Endothelial cell of umbilical vein (primary cell): ENCODE data around the gene MAP4K1. TPM values are rescaled to one million over a fixed set of nuclear protein-coding genes. Genes with fewer than 3 reads are reported as not detected.
"Not testable (repeated sequence)": the region's sequence is repeated elsewhere in the genome, so short reads cannot be mapped to it uniquely, and the experiment has no call there.

Source experiments
- BruUV-seq: library from RNA; stranded (reverse); fragments of 400-500 nt; replicated peaks from 2 replicates; lab custom pipeline; 2021; lab: Mats Ljungman, UMichigan
- CTCF ChIA-PET: fragments of 300-600, 350-600 bp; sonication (Branson Sonifier 250); formaldehyde crosslinking; loops from one replicate; lab custom pipeline; 2021; ENCODE audit warnings: antibody characterized with exemption, inconsistent platforms; lab: Charles Lee
- POLR2A ChIA-PET: fragments of 300-600, 350-600 bp; sonication (Branson Sonifier 250); formaldehyde crosslinking; loops from one replicate; lab custom pipeline; 2021; ENCODE audit warnings: antibody characterized with exemption, inconsistent platforms; lab: Charles Lee
- DNase-seq: peaks from one replicate; pipeline ENCODE4 v3.0.0-alpha.2; 2011; ENCODE audit warnings: low read depth, low spot score
- FAIRE-seq: peaks from 2 replicates; lab custom pipeline; 2011; peaks lifted over from hg19 to GRCh38; lab: Jason Lieb, UNC
- H2AFZ ChIP-seq: 2 replicates; pipeline ENCODE4 v1.6.0; 2012; ENCODE audit warnings: low read depth, low read length, control low read depth, inconsistent platforms
- H3K27ac ChIP-seq: 2 replicates; pipeline ENCODE4 v1.5.1; 2011; ENCODE audit warnings: low read depth, mild to moderate bottlenecking, control low read depth, low read length, moderate library complexity; ENCODE audit not compliant: insufficient read depth
- H3K27me3 ChIP-seq, 2 experiments: 2 replicates each; pipeline versions ENCODE4 v1.6.0 to v1.6.1; 2011; ENCODE audit warnings: low read length in 2 of 2, mixed read lengths in 1 of 2; ENCODE audit not compliant: control insufficient read depth in 2 of 2, insufficient read depth in 2 of 2
- H3K36me3 ChIP-seq, 2 experiments: 2 replicates in 1 of 2; 3 replicates in 1 of 2; pipeline ENCODE4 v1.5.1; 2011; ENCODE audit warnings: low read length in 2 of 2, mild to moderate bottlenecking in 1 of 2, moderate library complexity in 1 of 2; ENCODE audit not compliant: control insufficient read depth in 2 of 2, insufficient read depth in 2 of 2; ENCODE audit errors: extremely low read depth in 1 of 2
- H3K4me1 ChIP-seq: 3 replicates; pipeline ENCODE4 v1.5.1; 2011; ENCODE audit warnings: mild to moderate bottlenecking, low read length; ENCODE audit not compliant: control insufficient read depth, insufficient read depth; ENCODE audit errors: extremely low read depth
- H3K4me2 ChIP-seq: 2 replicates; pipeline ENCODE4 v1.6.1; 2011; ENCODE audit warnings: low read length, control low read depth, mixed read lengths; ENCODE audit not compliant: insufficient read depth
- H3K4me3 ChIP-seq, 3 experiments: fragments of 200-600 bp in 1 of 3; sonication (generic), shearing (Covaris generic) in 1 of 3; replicated peaks in 1 of 3; 2 replicates each; pipeline ENCODE4 v1.5.1; 2011 to 2016; ENCODE audit warnings: control low read depth in 3 of 3, low read length in 3 of 3, mild to moderate bottlenecking in 2 of 3, inconsistent platforms in 1 of 3, low read depth in 1 of 3, moderate library complexity in 1 of 3; ENCODE audit not compliant: insufficient read depth in 1 of 3
- H3K79me2 ChIP-seq: 2 replicates; pipeline ENCODE4 v1.6.0; 2012; ENCODE audit warnings: low read length, inconsistent platforms; ENCODE audit not compliant: control insufficient read depth, insufficient read depth
- H3K9ac ChIP-seq: replicated peaks from 2 replicates; pipeline ENCODE3; 2011; ENCODE audit warnings: low read length, control low read depth; ENCODE audit not compliant: insufficient read depth; ENCODE audit errors: extremely low read depth
- H3K9me1 ChIP-seq: replicated peaks from 3 replicates; pipeline ENCODE4 v1.6.0; 2011; ENCODE audit warnings: mild to moderate bottlenecking, low read length; ENCODE audit not compliant: control insufficient read depth, insufficient read depth; ENCODE audit errors: extremely low read depth
- H3K9me3 ChIP-seq: replicated peaks from 2 replicates; pipeline ENCODE4 v1.5.1; 2012; ENCODE audit warnings: low read length, inconsistent platforms; ENCODE audit not compliant: control insufficient read depth, insufficient read depth
- H4K20me1 ChIP-seq: replicated peaks from 2 replicates; pipeline ENCODE3; 2011; ENCODE audit warnings: mild to moderate bottlenecking, low read length; ENCODE audit not compliant: control insufficient read depth, insufficient read depth; ENCODE audit errors: extremely low read depth
- EZH2 ChIP-seq: IDR thresholded peaks from 2 replicates; pipeline ENCODE4 v1.6.1; 2012; ENCODE audit warnings: borderline replicate concordance, low read depth, mild to moderate bottlenecking, moderate library complexity, low read length, inconsistent platforms; ENCODE audit not compliant: severe bottlenecking
- FOS ChIP-seq: IDR thresholded peaks from 2 replicates; pipeline ENCODE4 v1.6.1; 2011; ENCODE audit warnings: mild to moderate bottlenecking, low read length, moderate library complexity, borderline replicate concordance; ENCODE audit not compliant: insufficient read depth
- GATA2 ChIP-seq: IDR thresholded peaks from 2 replicates; pipeline ENCODE4 v1.7.0; 2011; ENCODE audit warnings: low read depth, mild to moderate bottlenecking, moderate library complexity, mixed read lengths, low read length; ENCODE audit not compliant: insufficient read length, insufficient read depth
- dilution Hi-C: fragments of 300-500 bp; cut with MboI; formaldehyde crosslinking; loops from one replicate; pipeline ENCODE4 v1.15.0; 2019; ENCODE audit warnings: low sequenced_read_pairs; ENCODE audit not compliant: extremely low pct_ligation_motif_present
- intact Hi-C: fragments of 100-400 bp; cut with micrococcal nuclease; formaldehyde crosslinking; loops from one replicate; pipeline ENCODE4 v1.10.0; 2022
- polyA plus RNA-seq, 4 experiments: library from polyadenylated mRNA; depleted of rRNA in 3 of 4; stranded (reverse) in 3 of 4; unstranded in 1 of 4; fragments of >200 nt; gene quantifications; 2 replicates each; pipeline versions ENCODE4 v1.2.1 to v1.2.3, GENCODE V29; 2011 to 2012; ENCODE audit warnings: missing spikeins in 1 of 4
- total RNA-seq: library from RNA; stranded (reverse); gene quantifications from 2 replicates; pipeline ENCODE4 v1.2.3, GENCODE V29; 2021
- TF ChIP-seq, protein P1 (sequence below): IDR thresholded peaks from 2 replicates; pipeline ENCODE4 v1.6.1; 2011; ENCODE audit not compliant: insufficient read depth, insufficient read length
- TF ChIP-seq, protein P2 (sequence below), 2 donors: IDR thresholded peaks; 1 replicate in 1 of 2; 2 replicates in 1 of 2; pipeline ENCODE4 v1.5.1; 2011; ENCODE audit warnings: low read length in 2 of 2, mild to moderate bottlenecking in 2 of 2, moderate library complexity in 2 of 2, control low read depth in 1 of 2, inconsistent platforms in 1 of 2, low read depth in 1 of 2; ENCODE audit not compliant: insufficient read depth in 1 of 2; ENCODE audit errors: extremely low read depth in 1 of 2

MAP4K1 gene
- total and polyA plus RNA-seq, 2 donors (not counting 3 experiments of a cell fraction or from before 2014, with no cell fraction given) = 0.12 to 1.6 TPM

- dilution Hi-C loops, FAIRE-seq, H3K27ac ChIP-seq, H3K27me3 ChIP-seq, DNase-seq, intact Hi-C loops, H3K9me1 ChIP-seq, H3K36me3 ChIP-seq, H4K20me1 ChIP-seq, H3K4me2 ChIP-seq, H3K79me2 ChIP-seq, H3K4me1 ChIP-seq, H3K4me3 ChIP-seq, H3K9me3 ChIP-seq, H3K9ac ChIP-seq, H2AFZ ChIP-seq, BruUV-seq: not testable (repeated sequence)
- CTCF ChIA-PET = interaction anchor here (1.4 kb wide), 1 partner anchor 36 kb away, joined by 3 read pairs; no protein-coding TSS in a partner anchor
- POLR2A ChIA-PET = interaction anchor here (0.6 to 0.7 kb wide), 2 partner anchors 16 to 321 kb away, joined by 3 to 9 read pairs; no protein-coding TSS in a partner anchor
Observed at GRCh38 chr19:38579304-38579703, 38.4 kb downstream of the MAP4K1 start.

DNA sequence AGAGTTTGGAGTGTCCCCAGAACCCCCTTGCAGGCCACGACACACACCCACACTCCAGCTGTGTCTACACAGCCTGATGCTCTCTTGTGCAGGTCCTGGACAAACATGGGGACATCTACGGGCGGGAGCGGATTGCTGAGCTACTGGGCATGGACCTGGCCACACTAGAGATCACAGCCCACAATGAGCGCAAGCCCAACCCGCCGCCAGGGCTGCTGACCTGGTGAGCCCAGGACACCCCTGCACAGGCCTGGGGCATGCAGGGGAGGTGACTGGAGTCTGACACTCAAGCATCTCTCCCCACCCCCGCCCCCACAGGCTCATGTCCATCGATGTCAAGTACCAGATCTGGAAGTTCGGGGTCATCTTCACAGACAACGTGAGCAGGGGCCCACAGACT, 39.9 kb downstream of the MAP4K1 start:
- no peaks in the 10 kb centered on the region for H3K79me2 ChIP-seq
- no peak overlapping the region for H3K4me3 ChIP-seq
- no peak for DNase-seq
- H3K36me3 ChIP-seq = no peaks in the 10 kb centered on the region
- H3K27ac ChIP-seq = no peak overlapping the region
- H3K9ac ChIP-seq = no peak overlapping the region
- H3K4me2 ChIP-seq = no peak overlapping the region
- no peaks in the 10 kb centered on the region for H3K27me3 ChIP-seq
- intact Hi-C loops (no loop called here), dilution Hi-C loops (no loop called here)
- no peaks in the 10 kb centered on the region for H4K20me1 ChIP-seq
- POLR2A ChIA-PET = no interaction called here
- no TSS peak for BruUV-seq
- no peaks in the 10 kb centered on the region for H3K4me1 ChIP-seq
- CTCF ChIA-PET = no interaction called here
- no peak for FAIRE-seq
- H2AFZ ChIP-seq = no peak overlapping the region
- no peaks in the 10 kb centered on the region for H3K9me1 ChIP-seq
- H3K9me3 ChIP-seq = no peaks in the 10 kb centered on the region
- TF ChIP-seq, protein P1, sequence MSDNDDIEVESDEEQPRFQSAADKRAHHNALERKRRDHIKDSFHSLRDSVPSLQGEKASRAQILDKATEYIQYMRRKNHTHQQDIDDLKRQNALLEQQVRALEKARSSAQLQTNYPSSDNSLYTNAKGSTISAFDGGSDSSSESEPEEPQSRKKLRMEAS = no peak
- TF ChIP-seq, protein P2, sequence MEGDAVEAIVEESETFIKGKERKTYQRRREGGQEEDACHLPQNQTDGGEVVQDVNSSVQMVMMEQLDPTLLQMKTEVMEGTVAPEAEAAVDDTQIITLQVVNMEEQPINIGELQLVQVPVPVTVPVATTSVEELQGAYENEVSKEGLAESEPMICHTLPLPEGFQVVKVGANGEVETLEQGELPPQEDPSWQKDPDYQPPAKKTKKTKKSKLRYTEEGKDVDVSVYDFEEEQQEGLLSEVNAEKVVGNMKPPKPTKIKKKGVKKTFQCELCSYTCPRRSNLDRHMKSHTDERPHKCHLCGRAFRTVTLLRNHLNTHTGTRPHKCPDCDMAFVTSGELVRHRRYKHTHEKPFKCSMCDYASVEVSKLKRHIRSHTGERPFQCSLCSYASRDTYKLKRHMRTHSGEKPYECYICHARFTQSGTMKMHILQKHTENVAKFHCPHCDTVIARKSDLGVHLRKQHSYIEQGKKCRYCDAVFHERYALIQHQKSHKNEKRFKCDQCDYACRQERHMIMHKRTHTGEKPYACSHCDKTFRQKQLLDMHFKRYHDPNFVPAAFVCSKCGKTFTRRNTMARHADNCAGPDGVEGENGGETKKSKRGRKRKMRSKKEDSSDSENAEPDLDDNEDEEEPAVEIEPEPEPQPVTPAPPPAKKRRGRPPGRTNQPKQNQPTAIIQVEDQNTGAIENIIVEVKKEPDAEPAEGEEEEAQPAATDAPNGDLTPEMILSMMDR (IDR thresholded peaks at IDR 0.05; ENCODE audit: extremely low read depth in 1 of 2, insufficient read depth in 1 of 2, low read depth in 1 of 2, low read length in 2 of 2) = no peak
- TF ChIP-seq FOS (no peak), EZH2 (no peak), GATA2 (no peak)
